ENCODE results near the gene MGRN1.
A peak's percentile ranks its signal among the peaks of the same experiment; 100 is the strongest.

Gene MGRN1

GRCh38 chr16:4650443-4651074 is 25.9 kb downstream of the MGRN1 start:
- DNase-seq: peak in 6 of 56 donors; percentile 5 to 52 (median 18)

GRCh38 chr16:4651827-4652226 is 27.2 kb downstream of the MGRN1 start:
- DNase-seq: no peak

GRCh38 chr16:4652561-4652960 is 27.9 kb downstream of the MGRN1 start:
- no peak for DNase-seq

GRCh38 chr16:4654011-4654963 is 29.7 kb downstream of the MGRN1 start:
- no peak for DNase-seq

GRCh38 chr16:4654964-4655590 is 30.5 kb downstream of the MGRN1 start:
- no peak for DNase-seq

- no peak for DNase-seq
Measured at GRCh38 chr16:4655801-4656200, 31.2 kb downstream of the MGRN1 start.

GRCh38 chr16:4656221-4656620 is 31.6 kb downstream of the MGRN1 start:
- no peak for DNase-seq

GRCh38 chr16:4656695-4657686 is 32.4 kb downstream of the MGRN1 start:
- DNase-seq: no peak

- DNase-seq: no peak
Measured at GRCh38 chr16:4659363-4660353, 35.0 kb downstream of the MGRN1 start.

- peak in 41 of 56 donors; percentile 23 to 88 (median 63) for DNase-seq
Measured at GRCh38 chr16:4660454-4661007, 35.9 kb downstream of the MGRN1 start.

- DNase-seq: peak in 22 of 56 donors; percentile 10 to 69 (median 37)
Measured at GRCh38 chr16:4661661-4662060, 37.0 kb downstream of the MGRN1 start.

GRCh38 chr16:4663465-4663776 is 38.8 kb downstream of the MGRN1 start:
- DNase-seq: peak in 5 of 56 donors; percentile 10 to 50 (median 39)

GRCh38 chr16:4663777-4664465 is 39.3 kb downstream of the MGRN1 start:
- peak in 34 of 56 donors; percentile 5 to 68 (median 32) for DNase-seq

GRCh38 chr16:4664538-4665418 is 40.2 kb downstream of the MGRN1 start:
- peak in 1 of 56 donors; percentile 17 for DNase-seq

GRCh38 chr16:4666537-4667202 is 42.0 kb downstream of the MGRN1 start:
- DNase-seq: peak in 8 of 56 donors; percentile 9 to 51 (median 37)

GRCh38 chr16:4667203-4667963 is 42.8 kb downstream of the MGRN1 start:
- peak in 15 of 56 donors; percentile 16 to 60 (median 31) for DNase-seq

Data from nucleus accumbens (tissue), 56 donors.